NT2/D1 (cell line): Measurements from ENCODE around the gene COG7.

Source experiments
- DNase-seq: peaks from one replicate; pipeline ENCODE4 v3.0.0-alpha.2; 2011; ENCODE audit warnings: low read depth, low spot score
- H3K27me3 ChIP-seq: 2 replicates; pipeline ENCODE4 v1.6.0; 2011; ENCODE audit warnings: mild to moderate bottlenecking; ENCODE audit not compliant: insufficient read length, insufficient read depth
- H3K36me3 ChIP-seq: 2 replicates; pipeline ENCODE4 v1.6.1; 2011; ENCODE audit warnings: mild to moderate bottlenecking, low read length, mixed read lengths; ENCODE audit not compliant: insufficient read depth, insufficient read length
- H3K4me1 ChIP-seq: 2 replicates; pipeline ENCODE4 v1.5.1; 2011; ENCODE audit not compliant: insufficient read depth, insufficient read length
- H3K4me3 ChIP-seq: 2 replicates; pipeline ENCODE4 v1.5.1; 2011; ENCODE audit warnings: low read depth; ENCODE audit not compliant: insufficient read length
- H3K9ac ChIP-seq: 2 replicates; pipeline ENCODE4 v1.6.0; 2011; ENCODE audit warnings: low read depth; ENCODE audit not compliant: insufficient read length
- H3K9me3 ChIP-seq: 2 replicates; pipeline ENCODE4 v1.5.1; 2011; ENCODE audit warnings: mild to moderate bottlenecking, low read length; ENCODE audit not compliant: insufficient read depth
- SUZ12 ChIP-seq: IDR thresholded peaks from 2 replicates; pipeline ENCODE4 v1.6.1; 2011; ENCODE audit not compliant: insufficient read length, insufficient read depth; ENCODE audit errors: extremely low read depth
- YY1 ChIP-seq: IDR thresholded peaks from 2 replicates; pipeline ENCODE4 v1.6.1; 2011; ENCODE audit not compliant: insufficient read length, insufficient read depth
- ZNF274 ChIP-seq: IDR thresholded peaks from 2 replicates; pipeline ENCODE4 v1.6.1; 2011; ENCODE audit warnings: mild to moderate bottlenecking, low read depth, low read length

COG7 gene

DNA sequence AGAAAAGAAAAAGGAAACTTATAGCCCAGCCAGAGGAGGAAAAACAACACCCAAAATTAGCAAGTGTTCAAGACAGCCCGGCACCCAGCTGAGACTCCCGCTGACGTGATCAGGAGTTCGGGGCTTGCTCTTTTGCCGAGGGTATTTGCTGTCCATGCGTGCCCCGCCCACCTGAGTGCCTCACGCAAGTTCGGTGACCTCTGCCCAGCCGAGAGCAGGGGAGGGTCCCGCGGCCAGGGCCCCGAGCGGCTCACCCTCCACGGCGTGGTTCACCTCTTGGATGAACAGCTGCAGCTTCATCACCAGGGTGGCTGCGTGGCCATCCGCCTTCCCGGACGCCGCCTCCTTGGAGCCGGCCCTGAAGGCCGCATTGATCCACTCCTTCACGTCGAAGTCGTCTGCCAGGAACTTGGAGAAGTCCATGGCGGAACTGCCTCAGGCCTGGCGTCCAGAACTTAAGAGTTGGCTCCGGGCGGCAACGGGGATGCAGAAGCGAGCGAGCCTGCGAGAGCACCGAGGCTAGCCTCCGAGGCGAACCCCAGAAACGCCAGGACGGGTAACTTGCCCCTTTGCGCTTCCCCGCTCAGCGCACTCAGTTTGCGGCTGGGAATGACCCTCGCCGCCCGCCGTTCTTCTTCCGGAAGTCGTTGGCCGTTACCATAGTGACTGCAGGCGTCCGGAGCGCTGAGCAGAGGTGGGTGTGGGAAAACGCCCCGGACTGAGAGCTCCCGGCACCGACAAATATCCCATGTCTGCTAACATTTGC lies at the start of gene COG7:
COG7 (minus strand) TSS at position 618 of the 766 bp plus-strand sequence; CDS start at position 423, 195 bp downstream.
- peak within 1 kb of the TSS; percentile 99 for H3K9ac ChIP-seq
- no peak for TF ChIP-seq SUZ12
- TF ChIP-seq ZNF274, result no peak
- no peak for TF ChIP-seq YY1
- H3K4me1 ChIP-seq, result peaks cover 3% of the 10 kb centered on the region
- DNase-seq, result peak; percentile 83
- H3K27me3 ChIP-seq, result no peaks in the 10 kb centered on the region
- H3K4me3 ChIP-seq, result peak within 1 kb of the TSS; percentile 87
- H3K36me3 ChIP-seq, result peaks cover 24% of the 10 kb centered on the region
- H3K9me3 ChIP-seq, result no peaks in the 10 kb centered on the region

DNA sequence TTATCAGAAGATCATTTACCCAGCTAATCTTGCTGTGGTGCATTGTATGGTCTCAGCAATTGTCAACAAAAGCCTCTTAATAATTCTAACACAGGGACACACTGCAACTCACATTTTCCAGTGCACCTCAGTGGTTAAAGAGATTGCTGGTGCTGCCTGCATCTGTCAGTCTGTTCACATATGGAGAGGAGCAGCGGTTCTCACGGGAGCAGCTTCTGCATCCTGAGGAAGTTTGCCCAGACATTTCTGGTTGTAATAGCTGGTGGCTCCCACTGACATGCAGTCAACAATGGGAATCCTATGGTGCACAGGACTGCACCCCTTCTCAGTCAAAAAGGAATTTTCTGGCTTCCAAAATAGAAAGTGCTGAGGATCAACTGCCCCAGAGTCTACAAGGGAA lies 49.5 kb upstream of the COG7 start:
- H3K4me3 ChIP-seq, result no peak overlapping the region
- DNase-seq, result no peak
- H3K36me3 ChIP-seq, result peaks cover 46% of the 10 kb centered on the region
- no peaks in the 10 kb centered on the region for H3K27me3 ChIP-seq
- H3K9me3 ChIP-seq, result no peaks in the 10 kb centered on the region
- no peak overlapping the region for H3K9ac ChIP-seq
- TF ChIP-seq SUZ12 (no peak), YY1 (no peak), ZNF274 (no peak)
- peaks cover 22% of the 10 kb centered on the region for H3K4me1 ChIP-seq

DNA sequence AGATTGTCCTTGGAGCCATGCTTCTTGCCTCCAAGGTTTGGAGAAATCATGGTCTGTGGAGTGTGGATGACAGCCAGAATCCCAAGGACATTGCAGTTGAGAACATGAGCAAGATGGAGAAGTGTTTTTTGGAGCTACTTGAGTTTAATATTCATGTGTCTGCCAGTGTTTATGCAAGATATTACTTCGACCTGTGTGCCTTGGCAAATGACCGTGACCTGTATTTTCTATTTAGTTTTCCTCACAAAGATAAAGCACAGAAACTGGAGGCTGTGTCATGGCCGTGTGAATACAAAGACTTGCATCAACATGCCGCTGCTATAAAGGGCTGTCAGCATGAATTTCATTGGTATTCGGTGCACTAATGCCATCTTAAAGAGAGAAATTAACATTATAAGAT lies 48.3 kb upstream of the COG7 start:
- Histone ChIP-seq H3K36me3 (peaks cover 41% of the 10 kb centered on the region), H3K9ac (no peak overlapping the region), H3K27me3 (no peaks in the 10 kb centered on the region), H3K4me1 (peaks cover 23% of the 10 kb centered on the region), H3K4me3 (no peak overlapping the region), H3K9me3 (no peaks in the 10 kb centered on the region)
- no peak for TF ChIP-seq SUZ12
- no peak for TF ChIP-seq YY1
- no peak for TF ChIP-seq ZNF274
- DNase-seq, result no peak

GRCh38 chr16:23500862-23501225 lies 47.9 kb upstream of the COG7 start:
- DNase-seq, result no peak
- Histone ChIP-seq H3K4me1 (peaks cover 20% of the 10 kb centered on the region), H3K4me3 (no peak overlapping the region)

GRCh38 chr16:23500212-23500861 lies 47.3 kb upstream of the COG7 start:
- peaks cover 20% of the 10 kb centered on the region for H3K4me1 ChIP-seq
- TF ChIP-seq SUZ12, result no peak
- no peak overlapping the region for H3K9ac ChIP-seq
- no peaks in the 10 kb centered on the region for H3K27me3 ChIP-seq
- H3K36me3 ChIP-seq, result peaks cover 47% of the 10 kb centered on the region
- H3K9me3 ChIP-seq, result no peaks in the 10 kb centered on the region
- no peak overlapping the region for H3K4me3 ChIP-seq
- no peak for DNase-seq

More at GRCh38 chr16:23500862-23501225, 47.9 kb upstream of the COG7 start:
- TF ChIP-seq ZNF274, result no peak
- TF ChIP-seq YY1, result no peak
- no peak for TF ChIP-seq SUZ12
- H3K27me3 ChIP-seq, result no peaks in the 10 kb centered on the region
- H3K9ac ChIP-seq, result no peak overlapping the region
- H3K9me3 ChIP-seq, result no peaks in the 10 kb centered on the region
- H3K36me3 ChIP-seq, result peaks cover 42% of the 10 kb centered on the region

- no peak overlapping the region for H3K4me3 ChIP-seq
- H3K27me3 ChIP-seq, result no peaks in the 10 kb centered on the region
- no peak for DNase-seq
- peaks cover 49% of the 10 kb centered on the region for H3K36me3 ChIP-seq
- TF ChIP-seq YY1 (no peak), ZNF274 (no peak), SUZ12 (no peak)
- H3K4me1 ChIP-seq, result peaks cover 17% of the 10 kb centered on the region
- H3K9me3 ChIP-seq, result no peaks in the 10 kb centered on the region
- H3K9ac ChIP-seq, result no peak overlapping the region
Observed at GRCh38 chr16:23499801-23500200, 46.8 kb upstream of the COG7 start.

DNA sequence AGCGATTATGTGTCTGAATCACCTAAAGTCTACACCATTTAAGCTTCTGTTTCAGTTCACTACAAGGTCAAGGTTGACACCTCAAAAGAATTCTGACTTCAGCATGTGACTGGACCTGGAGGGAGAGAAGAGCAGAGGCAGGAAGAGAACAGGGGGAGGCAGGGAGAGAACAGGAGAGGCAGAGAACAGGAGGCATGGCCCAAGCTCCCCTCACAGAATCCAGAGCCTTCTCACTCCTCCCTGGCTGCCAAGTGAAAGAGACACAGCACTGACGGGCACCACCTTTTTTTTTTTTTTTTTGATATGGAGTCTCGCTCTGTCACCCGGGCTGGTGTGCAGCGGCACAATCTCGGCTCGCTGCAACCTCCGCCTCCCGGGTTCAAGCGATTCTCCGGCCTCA lies 45.9 kb upstream of the COG7 start:
- no peaks in the 10 kb centered on the region for H3K9me3 ChIP-seq
- H3K4me1 ChIP-seq, result peaks cover 11% of the 10 kb centered on the region
- no peak overlapping the region for H3K9ac ChIP-seq
- H3K4me3 ChIP-seq, result no peak overlapping the region
- no peaks in the 10 kb centered on the region for H3K27me3 ChIP-seq
- H3K36me3 ChIP-seq, result peaks cover 54% of the 10 kb centered on the region
- TF ChIP-seq ZNF274, result no peak
- no peak for TF ChIP-seq YY1
- no peak for TF ChIP-seq SUZ12
- DNase-seq, result no peak
